Natural killer cell treated with Interleukin-12 subunit alpha and Interleukin-12 subunit beta and Interleukin-15 and Interleukin-18, amount 100 ng/mL, for 72 hours (primary cell): ENCODE measurements around the gene TBC1D14. TPM values are rescaled to one million over a fixed set of nuclear protein-coding genes. Genes with fewer than 3 reads are reported as not detected.
A peak's percentile ranks its signal among the peaks of the same experiment; 100 is the strongest.

Experiments used
- ATAC-seq, 2 donors: fragments of 150-1000 bp; cut with Tn5 transposase in 1 of 2; sonication (Bioruptor Pico), chemical (Tn5 transposase) in 1 of 2; 2 replicates each; pipeline ENCODE4 v1.10.0; 2021
- DNase-seq: peaks from one replicate; pipeline ENCODE4 v3.0.0; 2022; ENCODE audit warnings: low spot score
- H3K27ac Mint-ChIP-seq, 2 donors: 1 replicate in 1 of 2; 2 replicates in 1 of 2; pipeline ENCODE4 v1.8.0; 2022; ENCODE audit warnings: mixed read lengths in 2 of 2, mild to moderate bottlenecking in 1 of 2, moderate library complexity in 1 of 2
- H3K27me3 Mint-ChIP-seq, 2 donors: 1 replicate in 1 of 2; 2 replicates in 1 of 2; pipeline ENCODE4 v1.8.0; 2022; ENCODE audit warnings: mixed read lengths in 2 of 2
- H3K36me3 Mint-ChIP-seq: one replicate; pipeline ENCODE4 v1.8.0; 2022; ENCODE audit warnings: mixed read lengths
- H3K4me1 Mint-ChIP-seq, 2 donors: 1 replicate in 1 of 2; 2 replicates in 1 of 2; pipeline ENCODE4 v1.8.0; 2022; ENCODE audit warnings: low read depth in 2 of 2, mixed read lengths in 2 of 2, mild to moderate bottlenecking in 1 of 2
- H3K4me3 Mint-ChIP-seq: one replicate; pipeline ENCODE4 v1.8.0; 2022; ENCODE audit warnings: mixed read lengths
- H3K9me3 Mint-ChIP-seq: 2 replicates; pipeline ENCODE4 v1.8.0; 2022; ENCODE audit warnings: mixed read lengths
- total RNA-seq, 2 donors: library from RNA; stranded (reverse); gene quantifications; one replicate each; pipeline ENCODE4 v1.2.3, GENCODE V29; 2022

TBC1D14 gene, protein sequence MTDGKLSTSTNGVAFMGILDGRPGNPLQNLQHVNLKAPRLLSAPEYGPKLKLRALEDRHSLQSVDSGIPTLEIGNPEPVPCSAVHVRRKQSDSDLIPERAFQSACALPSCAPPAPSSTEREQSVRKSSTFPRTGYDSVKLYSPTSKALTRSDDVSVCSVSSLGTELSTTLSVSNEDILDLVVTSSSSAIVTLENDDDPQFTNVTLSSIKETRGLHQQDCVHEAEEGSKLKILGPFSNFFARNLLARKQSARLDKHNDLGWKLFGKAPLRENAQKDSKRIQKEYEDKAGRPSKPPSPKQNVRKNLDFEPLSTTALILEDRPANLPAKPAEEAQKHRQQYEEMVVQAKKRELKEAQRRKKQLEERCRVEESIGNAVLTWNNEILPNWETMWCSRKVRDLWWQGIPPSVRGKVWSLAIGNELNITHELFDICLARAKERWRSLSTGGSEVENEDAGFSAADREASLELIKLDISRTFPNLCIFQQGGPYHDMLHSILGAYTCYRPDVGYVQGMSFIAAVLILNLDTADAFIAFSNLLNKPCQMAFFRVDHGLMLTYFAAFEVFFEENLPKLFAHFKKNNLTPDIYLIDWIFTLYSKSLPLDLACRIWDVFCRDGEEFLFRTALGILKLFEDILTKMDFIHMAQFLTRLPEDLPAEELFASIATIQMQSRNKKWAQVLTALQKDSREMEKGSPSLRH
- total RNA-seq: 10 to 100 TPM; 37.3 to 56.9 TPM

GRCh38 chr4:6909113-6909969 lies at the start of gene TBC1D14:
TBC1D14 (plus strand) TSS chr4:6909826; CDS start chr4:6923390, 13,564 bp downstream.
- Mint-ChIP-seq H3K9me3 (no peaks in the 10 kb centered on the region), H3K27me3 (peaks cover 0 to 4% of the 10 kb centered on the region in 2 donors), H3K4me1 (peaks cover 34 to 38% of the 10 kb centered on the region in 2 donors), H3K36me3 (no peaks in the 10 kb centered on the region), H3K4me3 (peak within 1 kb of the TSS; percentile 93), H3K27ac (peak within 1 kb of the TSS; percentile 74 to 91)
- ATAC-seq (peak; percentile 93 to 95), DNase-seq (peak; percentile 88)

- Mint-ChIP-seq H3K4me3 (no peak overlapping the region), H3K9me3 (no peaks in the 10 kb centered on the region), H3K36me3 (peaks cover 17% of the 10 kb centered on the region), H3K27ac (no peak overlapping the region), H3K4me1 (peaks cover 6% of the 10 kb centered on the region in 2 donors), H3K27me3 (no peaks in the 10 kb centered on the region)
- DNase-seq: no peak
- no peak for ATAC-seq
Measured at GRCh38 chr4:6868386-6868785, 41.2 kb upstream of the TBC1D14 start.

- DNase-seq (no peak), ATAC-seq (no peak)
- peaks cover 7 to 14% of the 10 kb centered on the region in 2 donors for H3K4me1 Mint-ChIP-seq
- H3K27ac Mint-ChIP-seq: no peak overlapping the region
- no peak overlapping the region for H3K4me3 Mint-ChIP-seq
- no peaks in the 10 kb centered on the region for H3K9me3 Mint-ChIP-seq
- H3K27me3 Mint-ChIP-seq: no peaks in the 10 kb centered on the region
- peaks cover 11% of the 10 kb centered on the region for H3K36me3 Mint-ChIP-seq
Measured at GRCh38 chr4:6869944-6870343, 39.7 kb upstream of the TBC1D14 start.

- no peak for ATAC-seq
- Mint-ChIP-seq H3K27me3 (no peaks in the 10 kb centered on the region), H3K27ac (no peak overlapping the region), H3K36me3 (peaks cover 13% of the 10 kb centered on the region), H3K4me1 (peaks cover 14 to 21% of the 10 kb centered on the region in 2 donors), H3K4me3 (no peak overlapping the region), H3K9me3 (no peaks in the 10 kb centered on the region)
- no peak for DNase-seq
Measured at GRCh38 chr4:6873291-6873690, 36.3 kb upstream of the TBC1D14 start.

- Mint-ChIP-seq H3K27ac (peak overlapping the region in 1 of 2 donors; percentile 57), H3K4me3 (no peak overlapping the region), H3K36me3 (peaks cover 17% of the 10 kb centered on the region), H3K27me3 (no peaks in the 10 kb centered on the region), H3K9me3 (no peaks in the 10 kb centered on the region), H3K4me1 (peaks cover 9 to 22% of the 10 kb centered on the region in 2 donors)
- ATAC-seq (peak; percentile 78 to 80), DNase-seq (peak; percentile 80)
Measured at GRCh38 chr4:6873792-6874461, 35.7 kb upstream of the TBC1D14 start.

DNA sequence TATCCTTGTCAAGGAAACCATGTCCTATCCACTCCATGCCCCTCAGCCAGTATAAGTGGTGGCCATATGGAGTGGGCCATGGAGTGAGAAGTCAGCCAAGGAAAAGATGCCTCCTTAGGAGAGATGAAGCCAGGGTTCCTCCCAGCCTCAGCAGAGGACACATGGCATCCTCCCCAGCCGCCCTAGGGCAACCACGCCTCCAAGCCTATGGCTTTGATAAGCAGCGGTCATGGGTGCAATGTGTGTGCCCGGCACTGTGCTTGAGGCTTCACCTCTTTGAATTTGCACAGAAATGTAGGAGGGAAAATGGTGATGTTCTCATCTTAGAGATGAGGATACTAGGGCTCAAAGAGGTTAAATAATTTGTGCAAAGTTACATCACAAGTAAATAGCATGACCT lies 34.6 kb upstream of the TBC1D14 start:
- Mint-ChIP-seq H3K36me3 (peaks cover 21% of the 10 kb centered on the region), H3K27me3 (no peaks in the 10 kb centered on the region), H3K9me3 (no peaks in the 10 kb centered on the region), H3K27ac (no peak overlapping the region), H3K4me3 (no peak overlapping the region), H3K4me1 (peaks cover 8 to 27% of the 10 kb centered on the region in 2 donors)
- DNase-seq: no peak
- ATAC-seq: no peak

- no peak overlapping the region for H3K4me3 Mint-ChIP-seq
- peaks cover 8 to 27% of the 10 kb centered on the region in 2 donors for H3K4me1 Mint-ChIP-seq
- H3K36me3 Mint-ChIP-seq: peaks cover 21% of the 10 kb centered on the region
- ATAC-seq: peak; percentile 66 to 70
- no peak overlapping the region for H3K27ac Mint-ChIP-seq
- H3K27me3 Mint-ChIP-seq: no peaks in the 10 kb centered on the region
- no peaks in the 10 kb centered on the region for H3K9me3 Mint-ChIP-seq
- no peak for DNase-seq
Measured at GRCh38 chr4:6875431-6875831, 34.2 kb upstream of the TBC1D14 start.

DNA sequence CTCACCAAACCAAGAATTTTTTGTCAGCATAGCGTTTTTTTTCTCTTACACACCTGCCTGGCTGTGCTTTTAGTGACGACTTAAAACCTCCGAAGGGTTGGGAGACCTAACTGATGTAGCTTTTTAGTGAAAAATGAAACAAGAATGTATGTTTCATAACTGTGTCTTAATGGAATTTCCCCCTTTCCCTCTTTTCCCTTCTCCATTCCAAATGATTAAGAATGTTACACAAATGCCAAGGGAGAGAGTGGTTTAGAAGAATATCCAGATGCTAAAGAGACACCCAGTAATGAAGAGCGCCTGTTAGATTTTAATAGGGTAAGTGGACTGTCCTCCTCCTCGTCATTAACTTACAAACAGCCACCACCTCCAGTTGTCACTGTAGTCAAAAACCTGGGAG lies 33.2 kb upstream of the TBC1D14 start:
- no peak for DNase-seq
- Mint-ChIP-seq H3K27me3 (no peaks in the 10 kb centered on the region), H3K36me3 (peaks cover 21% of the 10 kb centered on the region), H3K4me1 (peaks cover 8 to 30% of the 10 kb centered on the region in 2 donors), H3K4me3 (no peak overlapping the region), H3K9me3 (no peaks in the 10 kb centered on the region), H3K27ac (peak overlapping the region in 1 of 2 donors; percentile 20)
- no peak for ATAC-seq

- Mint-ChIP-seq H3K9me3 (no peaks in the 10 kb centered on the region), H3K4me1 (peaks cover 8 to 30% of the 10 kb centered on the region in 2 donors), H3K27me3 (no peaks in the 10 kb centered on the region), H3K36me3 (peaks cover 21% of the 10 kb centered on the region), H3K4me3 (no peak overlapping the region), H3K27ac (no peak overlapping the region)
- no peak for ATAC-seq
- no peak for DNase-seq
Measured at GRCh38 chr4:6877067-6877466, 32.6 kb upstream of the TBC1D14 start.

- Mint-ChIP-seq H3K27ac (peak overlapping the region; percentile 45 to 54), H3K4me1 (peaks cover 8 to 27% of the 10 kb centered on the region in 2 donors), H3K4me3 (no peak overlapping the region), H3K27me3 (no peaks in the 10 kb centered on the region), H3K36me3 (peaks cover 26% of the 10 kb centered on the region), H3K9me3 (no peaks in the 10 kb centered on the region)
- DNase-seq (no peak), ATAC-seq (no peak)
Measured at GRCh38 chr4:6878451-6879059, 31.1 kb upstream of the TBC1D14 start.

GRCh38 chr4:6880691-6881090 lies 28.9 kb upstream of the TBC1D14 start:
- ATAC-seq (no peak), DNase-seq (no peak)
- H3K9me3 Mint-ChIP-seq: no peaks in the 10 kb centered on the region
- H3K36me3 Mint-ChIP-seq: peaks cover 26% of the 10 kb centered on the region
- H3K27me3 Mint-ChIP-seq: no peaks in the 10 kb centered on the region
- H3K27ac Mint-ChIP-seq: peak overlapping the region in 1 of 2 donors; percentile 46
- H3K4me1 Mint-ChIP-seq: peaks cover 0 to 19% of the 10 kb centered on the region in 2 donors
- no peak overlapping the region for H3K4me3 Mint-ChIP-seq

GRCh38 chr4:6881908-6882307 lies 27.7 kb upstream of the TBC1D14 start:
- H3K36me3 Mint-ChIP-seq: peaks cover 18% of the 10 kb centered on the region
- H3K4me3 Mint-ChIP-seq: no peak overlapping the region
- no peak for DNase-seq
- no peaks in the 10 kb centered on the region for H3K27me3 Mint-ChIP-seq
- ATAC-seq: no peak
- H3K27ac Mint-ChIP-seq: no peak overlapping the region
- H3K4me1 Mint-ChIP-seq: peaks cover 0 to 15% of the 10 kb centered on the region in 2 donors
- no peaks in the 10 kb centered on the region for H3K9me3 Mint-ChIP-seq
